Measurements from ENCODE around the gene MINAR1. TPM values are rescaled to one million over a fixed set of nuclear protein-coding genes. Genes with fewer than 3 reads are reported as not detected.

Gene MINAR1
- total and polyA plus RNA-seq, 2 experiments from 2014 or later: 0.28 to 1.3 TPM

DNA sequence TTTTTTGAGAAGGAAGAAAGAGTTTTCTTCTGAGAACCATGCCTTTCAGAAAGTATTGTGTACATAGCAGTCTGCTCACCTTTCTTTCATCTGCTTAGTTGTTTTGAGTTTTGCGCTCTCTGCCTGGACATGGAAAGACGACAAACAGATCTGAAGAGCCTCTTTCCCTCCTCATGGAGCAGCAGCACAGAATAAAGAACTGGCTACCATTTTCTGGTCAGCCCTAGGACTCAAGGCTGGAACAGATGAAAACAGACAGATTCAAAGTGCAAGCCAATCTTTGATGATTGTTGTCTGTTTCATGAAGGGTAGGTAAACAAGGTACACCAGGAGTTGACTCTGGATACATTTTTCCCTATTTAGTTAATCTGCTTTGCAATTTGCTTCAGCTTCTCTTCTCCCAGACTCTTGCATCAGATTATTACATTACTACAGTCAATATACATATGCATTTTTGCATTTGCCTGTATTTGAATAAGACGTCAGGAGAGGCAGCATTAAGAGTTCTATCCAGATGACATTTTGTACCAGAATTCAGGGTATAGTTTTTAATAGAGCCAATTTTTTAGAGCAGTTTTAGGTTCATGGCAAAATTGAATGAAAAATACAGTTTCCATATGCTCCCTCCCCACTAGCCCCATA, 34.7 kb upstream of the MINAR1 start:
- H3K4me3 ChIP-seq: no peak overlapping the region
- H3F3A ChIP-seq (ENCODE audit: insufficient read depth): peaks cover 19% of the 10 kb centered on the region
- H4K20me1 ChIP-seq (ENCODE audit: insufficient read depth): no peaks in the 10 kb centered on the region
- whole genome bisulfite sequencing, 2 experiments (ENCODE audit: low coverage in 1 of 2, low lambda C conversion rate in 2 of 2, missing lambda C conversion rate in 2 of 2): 80 to 81% methylated on average over 3 of the region's 3 CpGs
- no peak overlapping the region for H3K9ac ChIP-seq
- no peaks in the 10 kb centered on the region for H3K36me3 ChIP-seq (ENCODE audit: low read depth)
- no peak for DNase-seq
- in situ Hi-C loops (cut with MboI): no loop called here
- no peaks in the 10 kb centered on the region for H3K27me3 ChIP-seq (replicated peaks; ENCODE audit: insufficient read depth)
- H3K27ac ChIP-seq: no peak overlapping the region
- no peaks in the 10 kb centered on the region for H3K79me2 ChIP-seq (ENCODE audit: insufficient read depth)
- no peak overlapping the region for H2AFZ ChIP-seq
- no peak overlapping the region for H3K4me2 ChIP-seq (ENCODE audit: unreplicated experiment)
- H3K4me1 ChIP-seq (ENCODE audit: insufficient read depth): peaks cover 22% of the 10 kb centered on the region
- TF ChIP-seq EZH2 (IDR thresholded peaks at IDR 0.05; ENCODE audit: insufficient read depth, poor library complexity, severe bottlenecking) (no peak), EZH2phosphoT487 (IDR thresholded peaks at IDR 0.05; ENCODE audit: insufficient read depth, low read depth) (no peak)
- no peaks in the 10 kb centered on the region for H3K9me2 ChIP-seq (ENCODE audit: insufficient read depth)
- no peaks in the 10 kb centered on the region for H3K9me3 ChIP-seq (ENCODE audit: low read depth)

DNA sequence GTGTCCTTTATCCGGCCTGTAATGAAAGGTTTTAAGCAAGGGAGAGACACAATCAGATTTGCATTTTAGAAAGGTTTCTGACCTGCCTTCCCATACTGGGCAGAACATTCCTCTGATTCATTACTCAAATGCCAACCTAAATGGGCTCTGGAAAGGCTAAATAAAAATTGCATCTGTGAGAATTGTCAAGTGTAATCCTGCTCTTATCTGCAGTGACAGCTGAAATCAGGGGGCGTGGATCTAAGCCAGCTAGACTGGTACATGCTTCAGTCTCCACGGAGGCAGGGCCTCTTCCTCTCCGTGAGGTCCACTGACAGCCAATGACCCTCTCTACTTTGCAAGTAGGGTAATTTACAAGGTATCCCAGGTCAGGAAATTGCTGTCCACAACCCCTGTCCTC, 32.5 kb upstream of the MINAR1 start:
- no peaks in the 10 kb centered on the region for H3K9me3 ChIP-seq (ENCODE audit: low read depth)
- DNase-seq: no peak
- peaks cover 5% of the 10 kb centered on the region; the same call in 1 of the 2 replicates for H3F3A ChIP-seq (ENCODE audit: insufficient read depth)
- H3K27ac ChIP-seq: no peak overlapping the region
- TF ChIP-seq EZH2phosphoT487 (IDR thresholded peaks at IDR 0.05; ENCODE audit: insufficient read depth, low read depth): no peak
- no peak for TF ChIP-seq EZH2 (IDR thresholded peaks at IDR 0.05; ENCODE audit: insufficient read depth, poor library complexity, severe bottlenecking)
- no peaks in the 10 kb centered on the region for H3K79me2 ChIP-seq (ENCODE audit: insufficient read depth)
- no peak overlapping the region for H2AFZ ChIP-seq
- in situ Hi-C loops (cut with MboI): no loop called here
- no peak overlapping the region for H3K4me2 ChIP-seq (ENCODE audit: unreplicated experiment)
- H3K4me1 ChIP-seq (ENCODE audit: insufficient read depth): peaks cover 10% of the 10 kb centered on the region
- H3K4me3 ChIP-seq: no peak overlapping the region
- H3K27me3 ChIP-seq (replicated peaks; ENCODE audit: insufficient read depth): no peaks in the 10 kb centered on the region
- H4K20me1 ChIP-seq (ENCODE audit: insufficient read depth): no peaks in the 10 kb centered on the region
- H3K9ac ChIP-seq: no peak overlapping the region
- no peaks in the 10 kb centered on the region for H3K36me3 ChIP-seq (ENCODE audit: low read depth)
- 95 to 97% methylated on average over 4 of the region's 4 CpGs for WGBS, 2 experiments (ENCODE audit: low coverage in 1 of 2, low lambda C conversion rate in 2 of 2, missing lambda C conversion rate in 2 of 2)
- H3K9me2 ChIP-seq (ENCODE audit: insufficient read depth): no peaks in the 10 kb centered on the region

DNA sequence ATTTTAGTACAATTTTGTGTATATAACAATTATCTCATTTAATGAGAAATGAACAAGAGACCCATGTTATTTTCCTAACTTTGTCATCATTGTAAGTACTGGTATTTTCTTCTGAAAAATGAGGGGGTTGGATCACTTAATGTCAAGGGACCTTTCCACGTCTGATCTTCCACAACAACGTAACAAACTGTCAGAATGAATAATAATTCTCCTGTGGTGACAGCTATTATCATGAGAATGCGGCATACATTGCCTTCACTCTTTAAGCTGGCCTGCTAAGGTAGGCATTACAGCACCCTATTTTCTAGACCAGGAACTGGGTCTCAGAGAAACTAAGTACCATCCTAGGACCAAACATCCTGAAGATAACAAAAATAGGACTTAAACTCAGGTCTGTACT, 31.5 kb upstream of the MINAR1 start:
- no peaks in the 10 kb centered on the region for H3K9me2 ChIP-seq (ENCODE audit: insufficient read depth)
- H3K4me2 ChIP-seq (ENCODE audit: unreplicated experiment): no peak overlapping the region
- in situ Hi-C loops (cut with MboI): no loop called here
- no peak overlapping the region for H3K27ac ChIP-seq
- H3K9me3 ChIP-seq (ENCODE audit: low read depth): no peaks in the 10 kb centered on the region
- TF ChIP-seq EZH2phosphoT487 (IDR thresholded peaks at IDR 0.05; ENCODE audit: insufficient read depth, low read depth) (no peak), EZH2 (IDR thresholded peaks at IDR 0.05; ENCODE audit: insufficient read depth, poor library complexity, severe bottlenecking) (no peak)
- no peaks in the 10 kb centered on the region for H3K79me2 ChIP-seq (ENCODE audit: insufficient read depth)
- H4K20me1 ChIP-seq (ENCODE audit: insufficient read depth): no peaks in the 10 kb centered on the region
- WGBS, 2 experiments (ENCODE audit: low coverage in 1 of 2, low lambda C conversion rate in 2 of 2, missing lambda C conversion rate in 2 of 2): 62 to 78% methylated on average over 3 of the region's 3 CpGs
- no peaks in the 10 kb centered on the region for H3K27me3 ChIP-seq (replicated peaks; ENCODE audit: insufficient read depth)
- no peaks in the 10 kb centered on the region for H3F3A ChIP-seq (ENCODE audit: insufficient read depth)
- no peak overlapping the region for H3K9ac ChIP-seq
- no peak for DNase-seq
- H3K36me3 ChIP-seq (ENCODE audit: low read depth): no peaks in the 10 kb centered on the region
- H2AFZ ChIP-seq: no peak overlapping the region
- 0 out of 2 replicates have a peak, but pooled peaks cover 7% of the 10 kb centered on the region for H3K4me1 ChIP-seq (ENCODE audit: insufficient read depth)
- H3K4me3 ChIP-seq: no peak overlapping the region

DNA sequence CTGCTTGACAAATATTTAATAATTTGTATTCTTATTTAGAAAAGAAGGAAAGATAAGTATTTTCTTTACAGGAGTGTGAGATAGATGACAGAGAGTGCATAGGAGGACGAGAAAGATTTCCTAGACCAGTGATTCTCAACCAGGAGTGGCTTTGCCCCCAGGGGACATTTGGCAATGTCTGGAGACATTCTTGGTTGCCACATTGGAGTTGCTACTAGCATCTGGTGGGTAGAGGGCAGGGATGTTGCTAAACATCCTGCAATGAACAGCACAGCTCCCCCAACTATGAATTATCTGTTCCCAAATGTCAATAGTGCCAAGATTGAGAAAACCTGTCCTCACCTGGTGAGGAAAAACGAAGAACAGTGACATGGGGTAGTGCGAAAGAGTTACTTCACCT, 30.8 kb upstream of the MINAR1 start:
- in situ Hi-C loops (cut with MboI): no loop called here
- 0 out of 2 replicates have a peak, but pooled peaks cover 7% of the 10 kb centered on the region for H3K4me1 ChIP-seq (ENCODE audit: insufficient read depth)
- no peak overlapping the region for H2AFZ ChIP-seq
- TF ChIP-seq EZH2 (IDR thresholded peaks at IDR 0.05; ENCODE audit: insufficient read depth, poor library complexity, severe bottlenecking) (no peak), EZH2phosphoT487 (IDR thresholded peaks at IDR 0.05; ENCODE audit: insufficient read depth, low read depth) (no peak)
- no peak overlapping the region for H3K9ac ChIP-seq
- no peaks in the 10 kb centered on the region for H3K79me2 ChIP-seq (ENCODE audit: insufficient read depth)
- H3F3A ChIP-seq (ENCODE audit: insufficient read depth): no peaks in the 10 kb centered on the region
- H3K4me3 ChIP-seq: no peak overlapping the region
- no peak for DNase-seq
- no peak overlapping the region for H3K27ac ChIP-seq
- no peak overlapping the region for H3K4me2 ChIP-seq (ENCODE audit: unreplicated experiment)
- H3K9me2 ChIP-seq (ENCODE audit: insufficient read depth): no peaks in the 10 kb centered on the region
- WGBS, 2 experiments (ENCODE audit: low coverage in 1 of 2, low lambda C conversion rate in 2 of 2, missing lambda C conversion rate in 2 of 2): 60 to 67% methylated on average over 3 of the region's 3 CpGs
- H3K27me3 ChIP-seq (replicated peaks; ENCODE audit: insufficient read depth): no peaks in the 10 kb centered on the region
- H4K20me1 ChIP-seq (ENCODE audit: insufficient read depth): no peaks in the 10 kb centered on the region
- H3K9me3 ChIP-seq (ENCODE audit: low read depth): no peaks in the 10 kb centered on the region
- H3K36me3 ChIP-seq (ENCODE audit: low read depth): no peaks in the 10 kb centered on the region
